Measurements from ENCODE around the gene NFIC.
"Not testable (repeated sequence)": the region's sequence is repeated elsewhere in the genome, so short reads cannot be mapped to it uniquely, and the experiment has no call there.

NFIC gene

DNA sequence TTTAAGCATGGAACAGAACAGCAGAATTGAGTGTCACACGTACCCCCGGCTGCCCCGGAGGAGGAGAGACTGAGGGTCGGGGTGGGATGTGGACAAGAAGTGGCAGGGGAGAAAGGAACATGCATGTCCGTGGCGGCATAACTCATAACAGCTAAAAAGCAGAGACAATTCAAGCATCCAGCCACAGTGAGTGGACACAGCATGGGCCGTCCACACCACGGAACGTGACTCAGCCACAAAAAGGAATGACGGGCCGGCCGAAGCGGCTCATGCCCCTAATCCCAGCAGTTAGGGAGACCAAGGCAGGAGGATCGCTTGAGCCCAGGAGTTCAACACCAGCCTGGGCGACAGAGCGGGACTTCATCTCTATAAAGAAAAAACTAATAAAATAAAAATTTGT, 126.5 kb downstream of the NFIC start:
- DNase-seq (ENCODE audit: low read depth) = no peak

DNA sequence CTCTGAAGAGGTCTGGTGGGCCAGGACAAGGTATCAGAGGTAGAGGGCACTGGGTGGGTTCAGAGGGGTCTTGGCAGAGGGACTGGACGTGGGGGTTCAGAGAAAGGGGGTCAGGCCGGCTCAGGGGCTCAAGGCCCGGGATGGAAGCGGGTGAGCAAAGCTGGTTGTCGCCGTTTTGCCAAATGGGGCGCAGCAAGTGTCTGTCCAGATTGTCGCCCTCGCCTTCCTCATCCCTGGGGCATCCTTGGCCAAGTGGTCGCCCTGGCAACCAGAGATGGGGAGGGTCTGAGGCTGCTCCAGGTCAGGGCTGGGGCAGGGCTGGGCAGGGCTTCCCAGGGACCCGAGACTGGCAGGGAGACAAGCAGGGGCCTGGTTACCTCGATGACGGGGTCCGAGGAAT, 127.3 kb downstream of the NFIC start:
- no peak for DNase-seq (ENCODE audit: low read depth)

DNA sequence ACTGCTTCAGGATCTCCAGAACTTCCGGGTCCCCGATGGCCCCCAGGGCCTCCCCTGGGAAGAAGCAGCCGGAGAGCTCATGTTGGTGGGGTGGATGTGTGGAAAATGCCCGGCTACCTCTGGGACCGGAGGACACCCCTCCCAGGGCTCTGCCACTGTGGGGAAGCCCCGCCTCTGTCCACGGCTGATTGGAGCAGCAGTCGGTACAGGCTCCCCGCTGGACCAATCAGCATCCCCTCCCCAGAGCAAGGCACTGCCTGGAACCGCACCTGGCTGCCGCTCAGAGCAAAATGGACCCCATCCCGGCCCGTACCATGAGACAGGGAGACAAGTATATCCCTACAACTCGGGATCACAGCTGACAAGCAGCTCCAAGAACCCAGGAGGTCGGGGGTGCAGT, 127.7 kb downstream of the NFIC start:
- no peak for DNase-seq (ENCODE audit: low read depth)

DNA sequence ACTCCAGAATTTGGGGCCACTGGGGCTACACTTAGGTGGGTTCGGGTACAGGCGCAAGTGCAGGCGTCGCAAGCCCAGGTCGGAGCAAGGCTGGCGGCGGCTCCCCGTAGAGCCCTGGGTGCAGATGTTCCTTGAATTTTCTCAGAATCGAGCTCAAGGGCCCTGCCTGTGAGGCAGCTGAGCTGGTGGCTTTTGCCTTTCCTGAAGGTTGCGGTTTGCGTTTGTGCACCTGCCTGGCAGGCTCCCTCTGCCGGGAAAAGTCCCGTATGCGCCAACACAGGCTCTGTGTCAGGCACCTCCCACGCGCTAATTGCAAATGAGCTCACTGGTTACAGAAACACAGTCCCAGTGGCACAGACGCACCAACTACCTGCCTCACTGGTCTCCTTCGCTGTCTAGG, 128.2 kb downstream of the NFIC start:
- DNase-seq (ENCODE audit: low read depth) = no peak

DNA sequence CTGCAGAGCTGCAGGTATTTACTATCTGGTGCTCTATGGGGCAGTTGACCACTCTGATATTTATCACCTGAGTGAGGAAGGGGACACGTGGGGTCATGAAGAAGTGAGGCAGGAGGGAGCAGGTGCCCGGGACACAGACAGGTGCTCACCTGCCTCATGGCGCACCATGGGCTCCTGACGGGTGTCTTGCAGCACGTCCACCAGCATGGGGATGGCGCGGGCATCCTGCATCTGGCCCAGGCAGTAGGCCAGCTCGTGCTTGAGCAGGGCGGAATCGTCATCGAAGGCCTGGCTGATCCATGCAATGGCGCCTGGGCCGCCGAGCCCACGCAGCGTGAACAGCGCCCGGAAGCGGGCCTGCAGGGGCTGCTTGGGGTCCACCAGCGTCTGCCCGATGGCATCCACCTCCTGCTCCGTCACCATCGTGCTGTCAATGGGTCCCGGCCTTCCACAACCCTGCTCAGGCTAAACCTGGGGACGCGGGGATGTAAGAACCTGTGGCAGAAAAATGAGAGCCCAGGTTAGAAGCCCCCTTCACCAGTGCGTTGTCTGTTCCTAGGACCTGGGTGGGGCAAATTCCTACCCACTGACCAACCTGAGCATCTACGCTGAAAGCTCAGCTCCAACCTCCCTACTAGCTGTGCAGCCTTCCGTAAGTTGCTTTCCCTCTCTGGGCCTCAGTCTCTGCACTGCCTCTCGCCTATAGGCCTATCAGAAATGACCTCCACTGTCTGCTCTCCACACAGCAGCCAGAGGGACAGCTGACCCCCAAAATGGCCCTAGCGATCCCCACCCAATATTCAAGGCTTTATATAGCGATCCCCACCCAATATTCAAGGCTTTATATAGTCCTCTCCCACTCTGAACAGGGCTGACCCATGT, 130.2 kb downstream of the NFIC start:
- no peak for DNase-seq (ENCODE audit: low read depth)

- DNase-seq (ENCODE audit: low read depth) = no peak
These were observed 131.6 kb downstream of the NFIC start for GRCh38 chr19:3497757-3498520.

DNA sequence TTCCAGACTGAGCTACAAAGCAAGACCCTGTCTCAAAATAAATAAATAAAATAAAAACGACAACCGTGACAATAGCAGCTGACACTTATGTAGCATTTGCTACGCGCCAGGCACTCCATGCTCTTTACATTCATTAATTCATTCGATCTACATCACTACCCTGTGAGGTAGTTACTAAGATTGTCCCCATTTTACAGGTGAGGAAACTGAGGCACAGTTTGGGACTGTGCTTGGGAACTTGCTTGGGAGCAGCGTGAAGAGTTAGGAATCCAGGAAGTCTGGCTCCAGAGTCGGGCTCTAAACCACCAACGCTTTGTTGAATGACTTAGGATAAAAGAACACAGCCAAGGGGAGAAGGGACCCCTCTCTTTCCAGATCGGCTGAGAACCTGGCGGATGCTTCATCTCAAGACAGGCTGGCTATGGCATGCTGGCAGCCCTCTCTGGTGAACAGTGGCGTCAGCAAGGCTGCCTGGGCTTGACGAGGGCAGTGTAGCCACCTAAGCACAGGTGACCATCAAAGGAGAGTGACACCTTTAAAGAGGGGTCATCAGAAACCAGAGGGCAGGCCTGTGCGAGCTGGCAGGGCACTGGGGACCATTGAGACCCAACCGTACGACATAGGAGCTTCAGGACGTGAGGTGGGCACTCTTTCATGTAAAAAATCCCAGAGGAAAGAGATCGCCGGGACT, 133.5 kb downstream of the NFIC start:
- no peak for DNase-seq (ENCODE audit: low read depth)

- DNase-seq (ENCODE audit: low read depth) = peak; percentile 96
These were observed 134.2 kb downstream of the NFIC start, which contains the start of gene DOHH for GRCh38 chr19:3500429-3501101. TSS of gene DOHH (minus strand) at chr19:3500674. CDS start at chr19:3496814, 3,860 bp downstream.

DNA sequence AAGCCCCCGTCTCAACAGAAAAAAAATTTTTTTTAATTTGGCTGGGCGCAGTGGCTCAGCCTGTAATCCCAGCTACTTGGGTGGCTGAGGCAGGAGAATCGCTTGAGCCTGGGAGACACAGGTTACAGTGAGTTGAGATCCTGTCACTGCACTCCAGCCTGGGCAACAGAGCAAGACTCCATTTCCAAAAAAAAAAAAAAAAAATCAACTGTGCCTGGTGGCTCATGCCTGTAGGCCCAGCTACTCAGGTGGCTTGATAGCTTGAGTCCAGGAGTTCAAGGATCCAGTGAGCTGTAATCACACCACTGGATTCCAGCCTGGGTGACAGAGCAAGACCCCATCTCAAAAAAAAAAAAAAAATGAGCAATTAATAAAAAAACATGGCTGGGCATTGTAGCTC, 135.4 kb downstream of the NFIC start:
- no peak for DNase-seq (ENCODE audit: low read depth)

GRCh38 chr19:3503036-3503572, 136.7 kb downstream of the NFIC start:
- DNase-seq (ENCODE audit: low read depth) = no peak

DNA sequence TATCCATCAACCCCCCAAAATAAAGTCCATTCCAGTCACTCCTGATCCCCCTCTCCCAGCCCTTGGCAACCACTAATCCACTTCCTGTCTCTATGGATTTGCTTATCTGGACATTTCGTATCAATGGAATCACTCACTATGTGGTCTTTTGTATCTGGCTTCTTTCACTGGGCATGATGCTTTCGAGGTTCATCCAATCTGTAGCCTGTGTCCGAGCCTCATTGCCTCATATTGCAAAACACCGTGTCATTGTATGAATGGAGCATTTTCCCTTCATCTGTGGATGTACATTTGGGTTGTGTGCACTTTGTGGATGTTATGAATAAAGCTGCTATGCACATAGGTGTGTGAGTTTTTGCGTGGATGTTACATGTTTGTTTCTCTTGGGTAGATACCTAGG, 138.4 kb downstream of the NFIC start:
- DNase-seq (ENCODE audit: low read depth) = no peak

DNA sequence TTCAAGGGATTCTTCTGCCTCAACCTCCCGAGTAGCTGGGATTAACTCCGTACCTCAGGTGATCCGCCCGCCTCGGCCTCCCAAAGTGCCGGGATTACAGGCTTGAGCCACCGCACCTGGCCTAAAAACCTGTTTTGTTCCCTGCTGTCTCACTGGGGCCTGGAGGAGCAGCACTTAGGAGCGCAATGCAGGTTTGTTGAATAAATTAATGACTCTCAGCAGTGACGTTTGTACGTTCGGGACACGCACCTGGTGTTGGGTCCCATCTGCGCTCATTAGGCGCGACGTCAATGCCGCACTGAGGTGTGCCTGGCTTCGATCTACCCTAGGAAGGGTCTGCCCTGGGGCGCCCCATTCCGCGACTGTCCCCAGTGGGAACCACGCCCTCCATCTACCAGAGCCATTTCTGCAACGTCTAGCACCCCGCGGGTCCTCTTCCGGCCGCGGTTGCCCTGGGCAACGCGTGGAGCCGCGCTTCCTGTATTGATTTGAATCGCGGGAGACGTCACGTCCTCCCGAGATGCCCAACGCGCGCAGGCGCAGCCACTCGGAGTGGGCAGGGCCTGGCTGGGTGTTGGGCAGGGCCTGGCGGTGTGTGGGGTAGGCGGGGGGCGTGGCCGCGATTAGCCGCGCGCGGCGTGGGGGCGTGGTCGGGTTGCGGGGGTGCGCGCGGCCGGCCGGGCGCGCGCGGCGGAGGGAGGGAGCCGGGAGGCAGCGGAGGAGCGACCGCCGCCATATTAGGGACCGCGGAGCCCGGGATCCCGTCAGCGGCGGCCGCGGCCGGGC, 139.4 kb downstream of the NFIC start, which contains the start of gene FZR1:
FZR1 (plus strand) TSS at position 714 of the 786 bp plus-strand sequence. CDS start 16,679 bp downstream, outside the sequence.
- peak; percentile 99 for DNase-seq (ENCODE audit: low read depth)

GRCh38 chr19:3506384-3507340, 140.3 kb downstream of the NFIC start:
- no peak for DNase-seq (ENCODE audit: low read depth)

DNA sequence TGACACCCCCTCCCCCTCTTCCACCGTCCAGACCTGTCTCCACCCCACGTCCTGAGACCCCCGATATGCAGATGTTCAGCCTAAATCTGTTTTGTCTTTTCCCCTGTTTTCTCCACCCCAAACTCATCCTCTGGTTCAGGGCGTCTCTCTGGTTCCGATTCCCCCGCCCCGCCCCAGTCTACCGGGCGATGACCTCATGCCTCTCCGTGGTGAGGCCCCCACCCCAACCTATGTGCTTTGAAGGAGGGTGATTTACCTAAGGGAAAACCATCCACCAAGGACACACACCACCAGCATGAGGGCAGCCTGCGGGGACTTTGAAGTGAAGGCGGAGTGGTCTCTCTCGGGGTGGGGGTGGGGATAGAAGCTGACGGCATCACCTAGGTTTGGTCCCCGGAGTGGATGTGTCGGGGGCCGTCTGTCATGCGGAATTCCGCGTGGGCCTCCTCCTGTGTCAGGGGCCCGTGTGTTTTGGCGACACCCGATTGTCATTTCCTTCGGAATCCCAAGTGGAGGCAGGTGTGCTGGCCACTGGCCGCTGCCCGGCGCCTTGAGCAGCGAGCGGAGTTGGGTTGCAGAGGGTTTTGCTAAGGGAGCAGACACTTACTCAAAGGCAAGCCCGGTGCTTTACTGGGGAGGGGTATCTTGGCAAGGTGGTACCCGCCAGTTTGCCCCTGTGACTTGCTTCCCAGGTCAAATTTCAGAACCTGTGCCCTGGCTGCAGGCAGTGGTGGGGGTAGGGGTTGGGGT, 141.2 kb downstream of the NFIC start:
- no peak for DNase-seq (ENCODE audit: low read depth)

DNA sequence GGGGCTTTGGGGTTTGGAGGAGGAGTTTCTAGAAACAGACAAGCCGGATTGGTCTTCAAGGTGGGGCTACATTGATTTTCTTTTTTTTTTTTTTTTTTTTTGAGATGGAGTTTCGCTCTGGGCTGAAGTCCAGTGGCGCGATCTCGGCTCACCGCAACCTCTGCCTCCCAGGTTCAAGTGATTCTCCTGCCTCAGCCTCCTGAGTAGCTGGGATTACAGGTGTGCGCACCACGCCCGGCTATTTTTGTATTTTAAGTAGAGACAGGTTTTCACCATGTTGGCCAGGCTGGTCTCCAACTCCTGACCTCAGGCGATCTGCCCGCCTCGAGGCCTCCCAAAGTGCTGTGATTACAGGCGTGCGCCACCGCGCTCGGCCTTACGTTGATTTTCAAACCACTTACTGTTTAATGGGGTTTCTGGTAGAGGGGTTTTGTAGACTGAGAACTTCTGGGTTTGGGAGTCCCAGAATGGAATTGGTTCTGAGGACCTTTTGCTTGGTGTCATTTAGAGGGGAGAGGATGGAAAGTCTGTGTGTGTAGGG, 141.8 kb downstream of the NFIC start:
- DNase-seq (ENCODE audit: low read depth) = not testable (repeated sequence)

GRCh38 chr19:3508771-3509535, 142.6 kb downstream of the NFIC start:
- no peak for DNase-seq (ENCODE audit: low read depth)

GRCh38 chr19:3509566-3509989, 143.2 kb downstream of the NFIC start:
- no peak for DNase-seq (ENCODE audit: low read depth)

GRCh38 chr19:3510727-3511126, 144.3 kb downstream of the NFIC start:
- DNase-seq (ENCODE audit: low read depth) = no peak

All from stimulated activated CD8-positive, alpha-beta memory T cell treated with anti-CD3 and anti-CD28 coated beads, Interleukin-4, amount 100 ng/mL, for 24 hours (primary cell).